HCT116 (cell line): ENCODE results near the gene UROS. TPM values are rescaled to one million over a fixed set of nuclear protein-coding genes. Genes with fewer than 3 reads are reported as not detected.
A peak's percentile ranks its signal among the peaks of the same experiment; 100 is the strongest.

Experiments used
- ATAC-seq: fragments of 200-7000 bp; cut with Tn5 transposase; 2 replicates; pipeline ENCODE4 v1.9.1; 2020; ENCODE audit warnings: mild to moderate bottlenecking, moderate library complexity
- BruUV-seq: library from RNA; stranded (reverse); fragments of 400-500 nt; replicated peaks from 2 replicates; lab custom pipeline; 2021; lab: Mats Ljungman, UMichigan
- CTCF ChIA-PET: fragments of 300-600 bp; sonication (Branson Sonifier 250); formaldehyde crosslinking; loops from one replicate; lab custom pipeline; 2021; ENCODE audit warnings: antibody characterized with exemption; lab: Charles Lee
- POLR2A ChIA-PET: fragments of 300-600, 350-600 bp; sonication (Branson Sonifier 250); formaldehyde crosslinking; loops from one replicate; lab custom pipeline; 2021; ENCODE audit warnings: antibody characterized with exemption; lab: Charles Lee
- RAD21 ChIA-PET, 2 experiments: fragments of 300-600 bp; sonication (Branson Sonifier 250); formaldehyde crosslinking; loops; one replicate each; lab custom pipeline; 2023; ENCODE audit warnings: low total read pairs in 2 of 2; ENCODE audit not compliant: uncharacterized antibody in 2 of 2, unreplicated experiment in 2 of 2, low non-redundant PET in 1 of 2; lab: Charles Lee
- DNase-seq: peaks from one replicate; pipeline ENCODE4 v3.0.0-alpha.2; 2010; ENCODE audit warnings: low read depth, low spot score
- H2AFZ ChIP-seq: fragments of 200-600 bp; shearing (Covaris generic), sonication (generic); 2 replicates; pipeline ENCODE4 v1.6.1; 2017; ENCODE audit warnings: low read depth, mixed run types, mixed read lengths, antibody characterized with exemption, low read length; ENCODE audit not compliant: poor library complexity, severe bottlenecking
- H3K27ac ChIP-seq: 2 replicates; pipeline ENCODE4 v1.5.1; 2012; ENCODE audit warnings: low read depth, low read length
- H3K27me3 ChIP-seq: fragments of 200-600 bp; sonication (generic); 2 replicates; pipeline ENCODE4 v1.6.1; 2016; ENCODE audit warnings: mixed run types, low read length, mixed read lengths; ENCODE audit not compliant: insufficient read depth
- H3K36me3 ChIP-seq, 2 experiments: fragments of 200-500 bp in 1 of 2; fragments of 200-600 bp in 1 of 2; sonication (Bioruptor generic) in 1 of 2; sonication (generic) in 1 of 2; 2 replicates each; pipeline versions ENCODE4 v1.5.1 to v1.6.1; 2014 to 2016; ENCODE audit warnings: low read length in 2 of 2, inconsistent platforms in 1 of 2, mixed read lengths in 1 of 2, mixed run types in 1 of 2; ENCODE audit not compliant: insufficient read depth in 2 of 2, control insufficient read depth in 1 of 2
- H3K4me1 ChIP-seq, 2 experiments: fragments of 200-600 bp in 1 of 2; sonication (generic) in 1 of 2; 2 replicates each; pipeline versions ENCODE4 v1.5.1 to v1.6.1; 2012 to 2017; ENCODE audit warnings: low read length in 2 of 2, inconsistent platforms in 1 of 2, mild to moderate bottlenecking in 1 of 2, mixed read lengths in 1 of 2, mixed run types in 1 of 2, moderate library complexity in 1 of 2; ENCODE audit not compliant: insufficient read depth in 2 of 2, control insufficient read depth in 1 of 2
- H3K4me2 ChIP-seq: fragments of 200-600 bp; sonication (generic); 2 replicates; pipeline ENCODE4 v1.6.1; 2017; ENCODE audit warnings: mixed run types, low read length, mixed read lengths
- H3K4me3 ChIP-seq, 2 experiments: fragments of 200-600 bp in 1 of 2; sonication (generic) in 1 of 2; replicated peaks in 1 of 2; 2 replicates each; pipeline ENCODE4 v1.5.1; 2011 to 2016; ENCODE audit warnings: low read length in 2 of 2, control low read depth in 1 of 2, low read depth in 1 of 2, mild to moderate bottlenecking in 1 of 2, mixed read lengths in 1 of 2, mixed run types in 1 of 2
- H3K79me2 ChIP-seq: fragments of 200-600 bp; sonication (generic); 2 replicates; pipeline ENCODE4 v1.6.1; 2017; ENCODE audit warnings: mild to moderate bottlenecking, mixed run types, low read length, moderate library complexity, mixed read lengths; ENCODE audit not compliant: insufficient read depth
- H3K9ac ChIP-seq: fragments of 200-600 bp; sonication (generic); 2 replicates; pipeline ENCODE4 v1.6.1; 2016; ENCODE audit warnings: low read length, mixed read lengths
- H3K9me2 ChIP-seq: fragments of 200-600 bp; sonication (generic), shearing (Covaris generic); 2 replicates; pipeline ENCODE4 v1.6.1; 2017; ENCODE audit warnings: mixed run types, mild to moderate bottlenecking, moderate library complexity; ENCODE audit not compliant: insufficient read depth
- H3K9me3 ChIP-seq, 2 experiments: fragments of 200-500 bp in 1 of 2; fragments of 200-600 bp in 1 of 2; sonication (Bioruptor generic) in 1 of 2; sonication (generic) in 1 of 2; 2 replicates each; pipeline ENCODE4 v1.6.1; 2014 to 2017; ENCODE audit warnings: low read length in 2 of 2, mixed read lengths in 2 of 2, inconsistent platforms in 1 of 2, low read depth in 1 of 2, mild to moderate bottlenecking in 1 of 2, mixed run types in 1 of 2, moderate library complexity in 1 of 2; ENCODE audit not compliant: control insufficient read depth in 1 of 2, insufficient read depth in 1 of 2
- H4K20me1 ChIP-seq: fragments of 200-600 bp; sonication (generic), shearing (Covaris generic); 2 replicates; pipeline ENCODE4 v1.6.1; 2017; ENCODE audit warnings: mixed run types, mild to moderate bottlenecking, moderate library complexity; ENCODE audit not compliant: insufficient read depth
- ATF3 ChIP-seq: IDR thresholded peaks from 2 replicates; pipeline ENCODE4 v1.6.1; 2012
- CBX3 ChIP-seq: IDR thresholded peaks from 2 replicates; pipeline ENCODE4 v1.6.1; 2012; ENCODE audit warnings: low read depth
- CEBPB ChIP-seq: IDR thresholded peaks from 2 replicates; pipeline ENCODE4 v1.6.1; 2012; ENCODE audit warnings: low read depth
- CTCF ChIP-seq, 3 experiments: fragments of 200-600 bp in 1 of 3; sonication (generic) in 1 of 3; IDR thresholded peaks in 2 of 3; conservative IDR thresholded peaks in 1 of 3; 2 replicates each; pipeline ENCODE4 v1.5.1; 2012 to 2017; ENCODE audit warnings: low read depth in 2 of 3, low read length in 2 of 3, antibody characterized with exemption in 1 of 3, borderline replicate concordance in 1 of 3, control low read depth in 1 of 3, mild to moderate bottlenecking in 1 of 3, mixed read lengths in 1 of 3, mixed run types in 1 of 3, moderate library complexity in 1 of 3; ENCODE audit not compliant: insufficient read depth in 1 of 3
- EZH2 ChIP-seq: fragments of 200-600 bp; sonication (generic); IDR thresholded peaks from 2 replicates; pipeline ENCODE4 v1.6.1; 2017; ENCODE audit warnings: antibody characterized with exemption, mixed run types
- JUND ChIP-seq: IDR thresholded peaks from 2 replicates; pipeline ENCODE4 v1.6.1; 2012
- POLR2A ChIP-seq: IDR thresholded peaks from 2 replicates; pipeline ENCODE4 v1.7.0; 2011; ENCODE audit warnings: borderline replicate concordance; ENCODE audit not compliant: insufficient read depth, insufficient read length; ENCODE audit errors: extremely low read depth
- POLR2AphosphoS5 ChIP-seq: IDR thresholded peaks from 2 replicates; pipeline ENCODE4 v1.6.1; 2011; ENCODE audit warnings: mild to moderate bottlenecking, low read depth, low read length, moderate library complexity
- SIN3A ChIP-seq: IDR thresholded peaks from 2 replicates; pipeline ENCODE4 v1.6.1; 2012; ENCODE audit warnings: low read depth
- YY1 ChIP-seq: IDR thresholded peaks from 2 replicates; pipeline ENCODE4 v1.6.1; 2011; ENCODE audit warnings: low read length, low read depth, moderate library complexity, mild to moderate bottlenecking; ENCODE audit not compliant: insufficient replicate concordance; ENCODE audit errors: extremely low read depth
- ZFX ChIP-seq: fragments of 450-650 bp; IDR thresholded peaks from 2 replicates; pipeline ENCODE4 v1.6.1; 2017
- intact Hi-C: fragments of 100-400 bp; cut with micrococcal nuclease; formaldehyde crosslinking; loops from 2 replicates; pipeline ENCODE4 v1.10.0; 2022
- total RNA-seq: library from RNA; stranded (reverse); gene quantifications from one replicate; pipeline ENCODE4 v1.2.1, GENCODE V29; 2021; ENCODE audit not compliant: unreplicated experiment
- TF ChIP-seq, protein P1 (sequence below): IDR thresholded peaks from 2 replicates; pipeline ENCODE4 v1.6.1; 2012; ENCODE audit warnings: low read depth
- TF ChIP-seq, protein P2 (sequence below): IDR thresholded peaks from 2 replicates; pipeline ENCODE4 v1.6.1; 2012

Gene UROS
- total RNA-seq, 1 experiment from 2014 or later = 63.9 TPM

- Histone ChIP-seq H3K9me2 (no peaks in the 10 kb centered on the region), H3K4me3 (no peak within 1 kb of the TSS), H4K20me1 (no peaks in the 10 kb centered on the region), H3K27me3 (no peaks in the 10 kb centered on the region), H3K4me2 (no peak within 1 kb of the TSS), H3K9ac (no peak within 1 kb of the TSS), H3K27ac (no peak within 1 kb of the TSS), H2AFZ (no peak within 1 kb of the TSS), H3K4me1 (no peaks in the 10 kb centered on the region), H3K36me3 (no peaks in the 10 kb centered on the region), H3K9me3 (no peaks in the 10 kb centered on the region), H3K79me2 (no peaks in the 10 kb centered on the region)
- ChIA-PET POLR2A (no interaction called here), RAD21 (no interaction called here), CTCF (no interaction called here)
- DNase-seq (no peak), ATAC-seq (peak; percentile 35; the same call in 1 of the 2 replicates)
- no TSS peak for BruUV-seq
- intact Hi-C loops = no loop called here
- no peak for TF ChIP-seq ZFX
- no peak for TF ChIP-seq YY1
- no peak for TF ChIP-seq POLR2AphosphoS5
- TF ChIP-seq JUND = no peak
- no peak for TF ChIP-seq POLR2A
These were observed 47.5 kb downstream of the UROS start, which contains the start of gene MMP21 for GRCh38 chr10:125775491-125776106. Gene MMP21, minus strand, starts transcription at chr10:125775821. Its CDS starts 0 bp downstream, at chr10:125775821.

GRCh38 chr10:125774581-125775191 lies 48.4 kb downstream of the UROS start:
- no peaks in the 10 kb centered on the region for H4K20me1 ChIP-seq
- ChIA-PET RAD21 (no interaction called here), POLR2A (no interaction called here), CTCF (no interaction called here)
- H3K9me3 ChIP-seq = no peaks in the 10 kb centered on the region
- no peaks in the 10 kb centered on the region for H3K27me3 ChIP-seq
- H3K4me1 ChIP-seq = no peaks in the 10 kb centered on the region
- intact Hi-C loops = no loop called here
- no TSS peak for BruUV-seq
- no peak overlapping the region for H3K27ac ChIP-seq
- DNase-seq (no peak), ATAC-seq (0 out of 2 replicates have a peak, but pooled peaks have one; percentile 4)
- H3K4me3 ChIP-seq = no peak overlapping the region
- H3K9ac ChIP-seq = no peak overlapping the region
- H2AFZ ChIP-seq = no peak overlapping the region
- H3K36me3 ChIP-seq = no peaks in the 10 kb centered on the region
- H3K9me2 ChIP-seq = no peaks in the 10 kb centered on the region
- H3K4me2 ChIP-seq = no peak overlapping the region
- no peaks in the 10 kb centered on the region for H3K79me2 ChIP-seq
- no peak for TF ChIP-seq YY1
- TF ChIP-seq CTCF (IDR thresholded peaks at IDR 0.05 in 2 of 3, conservative IDR thresholded peaks at IDR 0.05 in 1 of 3; ENCODE audit: borderline replicate concordance in 1 of 3, insufficient read depth in 1 of 3, low read depth in 2 of 3, low read length in 2 of 3) = no peak
- TF ChIP-seq, protein P1, sequence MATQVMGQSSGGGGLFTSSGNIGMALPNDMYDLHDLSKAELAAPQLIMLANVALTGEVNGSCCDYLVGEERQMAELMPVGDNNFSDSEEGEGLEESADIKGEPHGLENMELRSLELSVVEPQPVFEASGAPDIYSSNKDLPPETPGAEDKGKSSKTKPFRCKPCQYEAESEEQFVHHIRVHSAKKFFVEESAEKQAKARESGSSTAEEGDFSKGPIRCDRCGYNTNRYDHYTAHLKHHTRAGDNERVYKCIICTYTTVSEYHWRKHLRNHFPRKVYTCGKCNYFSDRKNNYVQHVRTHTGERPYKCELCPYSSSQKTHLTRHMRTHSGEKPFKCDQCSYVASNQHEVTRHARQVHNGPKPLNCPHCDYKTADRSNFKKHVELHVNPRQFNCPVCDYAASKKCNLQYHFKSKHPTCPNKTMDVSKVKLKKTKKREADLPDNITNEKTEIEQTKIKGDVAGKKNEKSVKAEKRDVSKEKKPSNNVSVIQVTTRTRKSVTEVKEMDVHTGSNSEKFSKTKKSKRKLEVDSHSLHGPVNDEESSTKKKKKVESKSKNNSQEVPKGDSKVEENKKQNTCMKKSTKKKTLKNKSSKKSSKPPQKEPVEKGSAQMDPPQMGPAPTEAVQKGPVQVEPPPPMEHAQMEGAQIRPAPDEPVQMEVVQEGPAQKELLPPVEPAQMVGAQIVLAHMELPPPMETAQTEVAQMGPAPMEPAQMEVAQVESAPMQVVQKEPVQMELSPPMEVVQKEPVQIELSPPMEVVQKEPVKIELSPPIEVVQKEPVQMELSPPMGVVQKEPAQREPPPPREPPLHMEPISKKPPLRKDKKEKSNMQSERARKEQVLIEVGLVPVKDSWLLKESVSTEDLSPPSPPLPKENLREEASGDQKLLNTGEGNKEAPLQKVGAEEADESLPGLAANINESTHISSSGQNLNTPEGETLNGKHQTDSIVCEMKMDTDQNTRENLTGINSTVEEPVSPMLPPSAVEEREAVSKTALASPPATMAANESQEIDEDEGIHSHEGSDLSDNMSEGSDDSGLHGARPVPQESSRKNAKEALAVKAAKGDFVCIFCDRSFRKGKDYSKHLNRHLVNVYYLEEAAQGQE = no peak
- TF ChIP-seq SIN3A = no peak
- no peak for TF ChIP-seq POLR2A
- TF ChIP-seq CBX3 = no peak
- no peak for TF ChIP-seq ATF3
- no peak for TF ChIP-seq CEBPB
- TF ChIP-seq, protein P2, sequence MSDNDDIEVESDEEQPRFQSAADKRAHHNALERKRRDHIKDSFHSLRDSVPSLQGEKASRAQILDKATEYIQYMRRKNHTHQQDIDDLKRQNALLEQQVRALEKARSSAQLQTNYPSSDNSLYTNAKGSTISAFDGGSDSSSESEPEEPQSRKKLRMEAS = no peak
- TF ChIP-seq EZH2 = no peak
